Uterus (tissue), 2 donors: ENCODE results near the gene ZSCAN4.

Experiments
- POLR2A ChIP-seq, 2 donors: fragments of 450-650 bp; IDR thresholded peaks; one replicate each; pipeline ENCODE4 v1.6.1; 2016; ENCODE audit warnings: antibody characterized with exemption in 2 of 2, mild to moderate bottlenecking in 1 of 2, moderate library complexity in 1 of 2
- TF ChIP-seq, protein P1 (sequence below), 4 experiments: fragments of 200-600 bp in 2 of 4; fragments of 450-650 bp in 2 of 4; sonication (generic) in 2 of 4; IDR thresholded peaks; one replicate each; pipeline ENCODE4 v1.5.1; 2016 to 2019; ENCODE audit warnings: antibody characterized with exemption in 4 of 4, mild to moderate bottlenecking in 2 of 4, moderate library complexity in 1 of 4

- TF ChIP-seq, protein P1, sequence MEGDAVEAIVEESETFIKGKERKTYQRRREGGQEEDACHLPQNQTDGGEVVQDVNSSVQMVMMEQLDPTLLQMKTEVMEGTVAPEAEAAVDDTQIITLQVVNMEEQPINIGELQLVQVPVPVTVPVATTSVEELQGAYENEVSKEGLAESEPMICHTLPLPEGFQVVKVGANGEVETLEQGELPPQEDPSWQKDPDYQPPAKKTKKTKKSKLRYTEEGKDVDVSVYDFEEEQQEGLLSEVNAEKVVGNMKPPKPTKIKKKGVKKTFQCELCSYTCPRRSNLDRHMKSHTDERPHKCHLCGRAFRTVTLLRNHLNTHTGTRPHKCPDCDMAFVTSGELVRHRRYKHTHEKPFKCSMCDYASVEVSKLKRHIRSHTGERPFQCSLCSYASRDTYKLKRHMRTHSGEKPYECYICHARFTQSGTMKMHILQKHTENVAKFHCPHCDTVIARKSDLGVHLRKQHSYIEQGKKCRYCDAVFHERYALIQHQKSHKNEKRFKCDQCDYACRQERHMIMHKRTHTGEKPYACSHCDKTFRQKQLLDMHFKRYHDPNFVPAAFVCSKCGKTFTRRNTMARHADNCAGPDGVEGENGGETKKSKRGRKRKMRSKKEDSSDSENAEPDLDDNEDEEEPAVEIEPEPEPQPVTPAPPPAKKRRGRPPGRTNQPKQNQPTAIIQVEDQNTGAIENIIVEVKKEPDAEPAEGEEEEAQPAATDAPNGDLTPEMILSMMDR (IDR thresholded peaks at IDR 0.05): no peak
- no peak for TF ChIP-seq POLR2A (IDR thresholded peaks at IDR 0.05)
Observed at GRCh38 chr19:57620673-57621348, 47.9 kb upstream of the ZSCAN4 start.
